Activated CD4-positive, CD25-positive, alpha-beta regulatory T cell treated with anti-CD3 and anti-CD28 coated beads, Interleukin-2, amount 50 U/mL, for 16 hours (primary cell): ENCODE data around the gene EVI2B.
"Not testable (repeated sequence)": the region's sequence is repeated elsewhere in the genome, so short reads cannot be mapped to it uniquely, and the experiment has no call there.

Experiments used
- DNase-seq: peaks from one replicate; pipeline ENCODE4 v3.0.0-alpha.2; 2020; ENCODE audit warnings: low read depth, low spot score

EVI2B gene

DNA sequence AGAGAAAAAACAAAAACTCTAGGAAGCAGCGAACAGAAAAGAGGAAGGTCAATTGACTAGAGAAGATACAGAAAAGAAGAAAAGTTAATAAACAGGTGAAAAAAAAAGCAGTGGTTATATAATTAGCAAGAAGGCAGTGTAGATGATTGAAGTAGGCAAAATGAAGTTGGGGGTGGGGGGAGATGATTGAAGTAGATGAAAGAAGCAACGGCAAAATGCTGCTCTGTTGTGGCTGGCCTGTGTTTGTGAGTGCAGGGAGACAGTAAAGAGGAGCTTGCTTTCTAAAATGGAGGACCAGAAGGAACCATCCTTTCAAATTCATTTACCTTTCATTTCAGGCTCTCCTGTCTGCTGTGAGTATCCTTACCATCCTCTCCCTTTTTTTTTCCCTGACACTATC, 3.6 kb downstream of the EVI2B start:
- peak; percentile 35 for DNase-seq

DNA sequence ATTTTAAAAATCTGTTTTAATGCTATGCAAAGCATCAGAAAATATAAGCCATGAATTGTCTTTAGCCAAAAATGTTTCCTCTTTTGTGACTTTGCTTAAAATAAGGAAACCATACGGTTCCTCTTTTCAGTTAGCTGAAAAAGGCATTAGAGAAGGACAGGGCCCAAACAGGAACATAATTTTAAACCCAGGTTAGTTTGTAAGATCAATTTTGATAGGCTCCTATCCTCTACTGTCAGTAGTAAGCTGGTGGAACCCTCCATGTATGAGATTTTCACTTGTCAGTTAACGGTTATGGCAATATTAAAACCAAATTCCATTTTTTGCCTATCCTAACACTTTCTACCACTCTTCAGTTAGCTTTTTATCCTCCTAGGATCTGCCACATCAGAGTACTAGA, 4.3 kb downstream of the EVI2B start:
- no peak for DNase-seq

DNA sequence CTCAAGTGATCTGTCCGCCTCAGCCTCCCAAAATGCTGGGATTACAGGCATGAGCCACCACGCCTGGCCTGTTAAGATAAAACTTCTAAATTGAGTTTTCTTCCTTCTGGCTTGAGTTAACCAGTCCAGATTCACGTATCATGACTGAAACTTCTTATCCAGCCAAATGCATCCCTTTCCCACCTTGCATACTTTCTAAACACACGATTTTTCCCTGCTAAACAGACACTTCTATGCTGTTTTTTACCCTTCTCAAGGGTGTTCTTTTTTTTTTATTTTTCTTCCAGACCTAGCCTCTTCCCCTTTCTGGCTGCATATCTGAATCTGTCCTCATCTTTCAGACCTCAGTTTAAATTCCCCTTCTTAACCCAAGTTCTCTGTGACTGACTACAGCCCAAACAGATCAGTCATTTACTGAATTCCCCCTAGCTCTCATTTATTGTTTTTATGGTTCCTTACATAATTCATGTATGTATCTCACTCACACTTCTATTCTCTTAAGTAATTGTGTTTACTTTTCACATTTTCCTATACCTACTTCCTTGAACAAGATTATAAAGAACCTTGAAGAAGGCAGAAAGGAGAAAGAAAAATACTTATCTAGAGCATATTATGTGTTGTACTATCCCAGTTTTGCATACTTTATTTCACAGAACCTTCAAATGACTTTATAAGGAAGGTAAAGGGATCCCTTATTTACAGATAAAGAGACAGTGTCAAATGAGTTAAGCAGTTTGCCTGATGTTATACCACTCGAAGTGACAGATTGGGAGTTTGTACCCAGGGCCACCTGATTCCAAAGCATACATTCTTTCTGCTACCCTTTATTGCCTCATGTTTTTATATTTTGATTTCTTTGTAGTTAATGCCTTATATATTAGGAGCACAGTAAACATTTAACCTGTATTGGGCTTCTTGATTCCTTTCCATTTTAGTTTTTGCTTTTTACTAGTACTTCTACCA, 5.2 kb downstream of the EVI2B start:
- no peak for DNase-seq

DNA sequence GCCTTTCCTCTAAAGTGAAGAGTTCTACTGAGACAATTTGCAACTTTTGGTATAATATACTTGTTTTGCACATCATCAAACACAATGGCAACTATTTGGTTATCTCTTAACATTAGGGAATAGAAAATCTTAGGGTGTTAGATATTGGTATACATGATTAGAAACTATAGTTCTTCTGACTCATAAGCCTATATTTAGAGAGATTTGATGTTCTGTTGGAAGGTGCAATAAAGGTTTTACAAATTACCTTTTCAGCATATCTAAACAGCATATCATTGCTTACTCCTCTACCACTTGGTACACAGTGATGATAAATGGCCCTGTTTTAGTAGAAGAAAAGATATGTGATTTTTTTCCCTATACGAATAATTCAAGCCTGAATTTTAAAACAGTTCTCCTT, 6.2 kb downstream of the EVI2B start:
- no peak for DNase-seq

GRCh38 chr17:31299624-31300023, 14.2 kb downstream of the EVI2B start:
- no peak for DNase-seq

DNA sequence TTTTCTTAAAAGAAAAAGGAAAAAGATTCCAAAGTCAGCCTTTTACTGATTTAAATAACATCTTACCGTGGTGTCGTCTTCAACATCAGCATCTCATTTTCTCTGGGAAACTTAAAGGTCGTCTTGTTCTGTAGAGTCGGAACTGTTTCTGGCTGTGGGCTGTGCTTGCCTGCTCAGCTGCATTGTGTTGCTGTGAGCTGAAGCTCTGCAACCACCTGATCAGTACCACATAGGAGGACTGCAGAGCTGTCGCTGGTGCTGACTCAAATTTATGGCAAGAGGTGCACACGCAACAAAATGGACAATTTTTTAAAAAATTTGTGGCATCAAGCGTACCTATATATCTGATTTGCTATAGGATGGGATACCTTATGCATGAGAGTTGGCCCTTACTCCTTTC, 16.8 kb downstream of the EVI2B start, which contains the start of gene OMG:
Gene OMG, minus strand, starts transcription at position 150 of the 400 bp plus-strand sequence. CDS start 908 bp downstream, outside the sequence.
- no peak for DNase-seq

DNA sequence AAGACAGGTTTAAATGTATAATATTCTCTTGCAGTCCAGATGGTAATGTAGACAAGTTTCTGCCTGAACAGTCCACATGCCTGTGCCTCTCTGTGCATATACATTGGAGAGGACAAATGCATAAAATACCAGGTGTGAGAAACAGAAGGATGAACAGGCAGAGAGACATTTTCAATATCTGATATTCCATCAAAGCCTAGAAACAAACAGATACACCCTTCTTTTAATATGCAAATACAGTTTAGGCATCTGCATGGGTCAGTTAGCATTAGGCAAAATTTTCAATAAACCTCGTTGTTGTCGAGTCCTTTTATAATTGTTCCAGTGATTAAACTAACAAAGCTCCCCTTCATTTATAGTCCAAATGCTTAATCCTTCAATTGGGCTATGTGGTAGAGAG, 17.7 kb downstream of the EVI2B start:
- no peak for DNase-seq

GRCh38 chr17:31295489-31295871, 18.4 kb downstream of the EVI2B start:
- no peak for DNase-seq

DNA sequence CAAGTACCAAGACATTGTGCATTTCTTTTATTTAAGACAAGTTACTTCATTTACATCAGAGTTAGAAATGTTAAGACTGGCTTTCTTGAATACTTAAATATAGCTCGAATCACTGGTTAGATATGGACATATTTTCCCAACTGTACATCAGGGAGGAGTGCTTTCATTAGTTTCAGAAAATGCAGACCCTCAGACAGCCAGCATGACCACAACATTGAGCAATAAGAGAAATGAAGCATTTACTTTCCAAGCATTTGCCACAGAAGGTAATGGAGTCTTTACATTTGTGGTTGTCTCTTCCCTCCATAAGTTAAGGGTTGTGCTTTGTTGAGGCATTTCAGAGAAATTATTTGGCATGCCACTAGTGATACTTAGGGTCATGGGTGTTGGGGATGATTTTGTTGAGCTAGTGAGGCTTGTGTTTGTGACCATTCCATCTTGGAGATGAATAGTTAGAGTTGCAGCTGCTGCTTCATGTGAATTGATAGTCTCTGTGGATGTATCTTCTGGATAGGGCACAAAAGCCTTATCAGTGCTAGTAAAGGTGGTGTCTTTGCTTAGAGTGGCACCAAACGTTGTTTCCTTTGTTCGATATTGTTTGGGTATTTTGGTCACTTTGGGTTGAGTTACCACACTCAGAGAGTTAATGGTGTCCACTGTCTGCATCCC, 18.9 kb downstream of the EVI2B start:
- no peak for DNase-seq

DNA sequence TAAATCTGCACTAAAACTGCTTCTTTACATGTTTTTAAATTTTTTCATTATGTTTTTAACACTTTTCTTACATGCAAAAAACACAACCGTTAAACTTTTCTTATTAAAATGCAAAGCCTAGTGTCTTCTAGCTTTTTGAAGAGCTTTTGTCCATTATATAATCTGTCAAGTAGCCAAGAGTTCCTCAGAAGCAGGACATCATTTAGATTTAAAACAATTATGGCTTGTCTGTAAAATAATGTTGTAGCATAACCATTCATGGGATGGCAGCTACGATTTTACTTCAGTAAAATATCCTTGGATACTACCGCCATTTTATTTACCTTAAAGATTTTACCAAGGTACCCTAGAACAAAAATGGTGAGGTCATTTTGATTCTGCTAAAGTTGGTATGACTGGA, 19.6 kb downstream of the EVI2B start:
- DNase-seq = no peak

DNA sequence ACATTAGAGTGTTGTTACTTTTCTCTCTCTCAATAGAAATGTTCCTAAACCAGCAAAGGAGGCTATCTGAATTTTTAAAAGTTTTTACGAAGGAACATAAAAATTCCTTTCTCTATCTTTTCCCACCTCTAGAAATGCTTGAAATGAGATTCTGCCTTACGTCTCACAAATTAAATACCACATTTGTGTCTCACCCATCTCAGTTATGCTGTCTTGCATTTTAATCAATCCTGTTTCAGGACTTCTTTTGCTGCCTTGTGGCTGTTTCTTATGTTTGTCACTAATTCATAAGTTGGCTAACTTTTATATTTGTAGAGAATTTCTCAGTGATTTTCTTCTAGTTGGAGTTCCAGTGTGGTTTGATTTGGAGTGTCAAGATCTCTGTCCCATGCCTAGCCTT, 20.3 kb downstream of the EVI2B start:
- DNase-seq = no peak

DNA sequence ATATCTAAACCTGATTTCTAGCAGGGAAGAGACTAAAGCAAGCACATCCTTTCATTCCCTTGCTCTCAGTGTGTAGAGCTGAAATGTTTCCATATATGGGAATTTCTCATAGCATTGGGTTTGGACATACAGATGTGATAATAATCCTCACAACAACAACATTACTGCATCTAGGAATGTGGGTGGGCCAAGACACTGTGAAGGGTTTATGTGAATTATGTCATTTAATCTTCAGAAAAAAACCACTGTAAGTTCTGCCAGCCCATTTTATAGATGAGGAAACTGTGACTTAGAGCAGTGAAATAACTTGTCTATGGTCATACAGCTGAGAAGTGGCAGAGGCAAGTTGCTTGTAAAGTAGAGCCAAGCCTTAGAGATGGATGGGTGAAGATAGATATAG, 22.0 kb downstream of the EVI2B start:
- DNase-seq = no peak

DNA sequence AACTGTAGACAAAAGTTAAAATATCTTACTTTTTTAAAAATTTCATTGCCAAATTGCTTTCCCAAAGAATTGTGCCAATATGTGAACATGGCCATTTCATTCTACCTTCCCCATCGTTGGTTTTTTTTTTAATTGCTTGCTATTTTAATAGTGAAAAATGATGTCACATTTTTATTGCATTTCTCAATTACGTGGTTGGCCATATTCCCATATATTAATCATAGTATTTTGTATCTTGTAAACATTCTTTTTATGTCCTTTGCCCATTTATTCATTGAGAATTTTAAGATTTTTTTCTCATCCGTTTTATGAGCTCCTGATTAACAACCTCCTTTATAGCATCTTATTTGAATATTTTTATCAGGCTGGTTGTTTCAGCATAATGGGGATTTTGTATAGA, 24.1 kb downstream of the EVI2B start:
- DNase-seq = no peak

DNA sequence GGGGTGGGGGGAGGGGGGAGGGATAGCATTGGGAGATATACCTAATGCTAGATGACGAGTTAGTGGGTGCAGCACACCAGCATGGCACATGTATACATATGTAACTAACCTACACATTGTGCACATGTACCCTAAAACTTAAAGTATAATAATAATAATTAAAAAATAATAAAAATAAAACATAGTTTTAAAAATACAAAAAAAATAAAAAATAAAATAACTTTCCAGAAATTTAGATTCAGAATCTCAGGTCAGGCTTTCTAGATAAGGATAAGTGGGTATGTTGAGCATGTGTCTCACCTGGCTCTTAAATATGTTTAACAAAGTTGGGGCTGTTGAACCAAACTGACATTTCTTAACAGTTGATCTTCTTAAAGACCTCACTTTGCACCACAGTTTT, 25.9 kb downstream of the EVI2B start:
- not testable (repeated sequence) for DNase-seq

GRCh38 chr17:31286587-31286986, 27.3 kb downstream of the EVI2B start:
- no peak for DNase-seq

- no peak for DNase-seq
Measured at GRCh38 chr17:31283841-31284240, 30.0 kb downstream of the EVI2B start.

DNA sequence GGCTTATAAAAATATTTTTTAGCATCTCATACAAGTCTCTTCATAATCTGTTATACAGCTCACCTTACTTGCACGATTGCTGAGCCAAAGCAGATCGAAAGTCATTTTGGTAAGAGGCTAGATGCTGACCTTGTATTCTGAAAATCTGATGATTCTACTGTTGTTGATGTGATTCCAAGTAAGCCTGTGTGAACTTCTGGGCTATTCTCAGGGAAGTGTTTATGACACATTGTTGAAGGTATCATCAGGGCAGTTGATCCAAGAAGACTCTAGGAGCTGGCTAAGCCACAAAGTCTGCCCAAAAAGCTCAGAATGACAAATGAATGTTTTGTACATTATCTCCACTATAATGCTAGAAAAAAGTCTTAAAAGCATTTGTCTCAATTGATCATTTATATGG, 32.8 kb downstream of the EVI2B start:
- DNase-seq = no peak

GRCh38 chr17:31279401-31279800, 34.5 kb downstream of the EVI2B start:
- no peak for DNase-seq

- DNase-seq = no peak
Measured at GRCh38 chr17:31275116-31275515, 38.7 kb downstream of the EVI2B start.

- no peak for DNase-seq
Measured at GRCh38 chr17:31274252-31274651, 39.6 kb downstream of the EVI2B start.

GRCh38 chr17:31273516-31273915, 40.3 kb downstream of the EVI2B start:
- no peak for DNase-seq

DNA sequence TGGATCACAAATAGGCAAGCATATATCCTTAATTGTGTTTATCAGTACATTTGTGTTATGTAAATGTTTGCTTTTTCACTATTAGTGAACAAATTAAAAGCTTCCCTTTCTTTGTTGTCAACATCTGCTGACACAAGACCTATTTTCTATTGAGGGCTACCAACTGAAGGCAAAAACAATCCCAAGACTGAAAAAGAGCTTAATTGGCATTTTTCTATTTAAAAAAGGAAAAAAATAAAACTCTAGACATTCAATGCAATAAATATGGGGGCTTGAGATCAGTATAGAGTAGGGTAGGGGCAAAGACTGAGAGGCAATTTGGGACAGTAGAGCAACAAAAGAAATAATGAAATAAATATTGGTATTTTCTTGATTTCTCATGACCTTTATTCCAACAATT, 41.1 kb downstream of the EVI2B start:
- no peak for DNase-seq

DNA sequence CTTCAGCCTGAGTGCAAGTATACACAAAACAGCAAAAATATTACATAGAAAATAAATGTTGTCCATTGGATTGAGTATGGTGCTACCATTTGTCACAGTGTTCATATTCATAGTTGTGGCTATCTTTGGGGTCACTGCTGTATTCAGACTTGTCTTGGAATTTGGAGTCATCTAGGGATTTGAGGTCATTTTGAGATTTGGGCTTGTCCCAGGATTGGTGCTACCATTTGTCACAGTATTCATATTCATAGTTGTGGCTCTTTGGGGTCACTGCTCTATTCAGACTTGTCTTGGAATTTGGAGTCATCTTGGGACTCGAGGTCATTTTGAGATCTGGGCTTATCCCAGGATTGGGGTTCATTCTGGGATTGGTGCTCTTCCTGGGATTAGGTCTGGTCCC, 41.6 kb downstream of the EVI2B start:
- DNase-seq = no peak
